Suprapubic skin (tissue), 3 donors: ENCODE results near the gene SERF2.
A peak's percentile ranks its signal among the peaks of the same experiment; 100 is the strongest.

Experiments used
- CTCF ChIP-seq, 2 donors: fragments of 200-600 bp in 1 of 2; fragments of 450-650 bp in 1 of 2; sonication (generic) in 1 of 2; IDR thresholded peaks; one replicate each; pipeline ENCODE4 v1.5.1; 2016 to 2019; ENCODE audit warnings: antibody characterized with exemption in 2 of 2, mild to moderate bottlenecking in 1 of 2, moderate library complexity in 1 of 2
- POLR2A ChIP-seq, 2 donors: fragments of 450-650 bp; IDR thresholded peaks; one replicate each; pipeline ENCODE4 v1.6.1; 2017; ENCODE audit warnings: antibody characterized with exemption in 2 of 2, mild to moderate bottlenecking in 2 of 2, moderate library complexity in 2 of 2

- no peak for TF ChIP-seq POLR2A (IDR thresholded peaks at IDR 0.05)
- peak; percentile 16 to 77 for TF ChIP-seq CTCF (IDR thresholded peaks at IDR 0.05)
Observed at GRCh38 chr15:43769584-43770228, 22.4 kb upstream of the SERF2 start.
